ENCODE data around the gene PHLDA3.

DNA sequence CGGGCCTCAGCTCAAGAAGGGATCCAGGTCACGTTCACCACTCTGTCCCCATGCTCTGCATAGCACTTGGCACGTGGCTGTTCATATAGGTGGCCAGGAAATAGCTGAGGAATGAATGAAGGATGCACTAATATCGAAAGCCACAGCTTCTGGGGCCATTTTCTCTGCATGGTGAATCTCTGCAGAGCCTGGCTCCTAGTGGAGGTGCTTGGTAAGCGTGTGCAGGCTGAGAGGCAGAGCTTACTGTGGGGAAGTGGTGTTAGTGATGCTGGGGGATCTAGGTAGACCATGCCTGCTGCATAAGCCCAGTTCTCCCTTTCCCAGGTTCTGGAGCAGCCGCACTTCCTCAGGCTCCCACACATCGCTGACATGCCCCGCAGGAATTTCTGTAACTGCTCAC lies 29.6 kb upstream of the PHLDA3 start:
- TF ChIP-seq POLR2A (IDR thresholded peaks at IDR 0.05; ENCODE audit: low read depth, low read length), result no peak
- TF ChIP-seq, protein P1, sequence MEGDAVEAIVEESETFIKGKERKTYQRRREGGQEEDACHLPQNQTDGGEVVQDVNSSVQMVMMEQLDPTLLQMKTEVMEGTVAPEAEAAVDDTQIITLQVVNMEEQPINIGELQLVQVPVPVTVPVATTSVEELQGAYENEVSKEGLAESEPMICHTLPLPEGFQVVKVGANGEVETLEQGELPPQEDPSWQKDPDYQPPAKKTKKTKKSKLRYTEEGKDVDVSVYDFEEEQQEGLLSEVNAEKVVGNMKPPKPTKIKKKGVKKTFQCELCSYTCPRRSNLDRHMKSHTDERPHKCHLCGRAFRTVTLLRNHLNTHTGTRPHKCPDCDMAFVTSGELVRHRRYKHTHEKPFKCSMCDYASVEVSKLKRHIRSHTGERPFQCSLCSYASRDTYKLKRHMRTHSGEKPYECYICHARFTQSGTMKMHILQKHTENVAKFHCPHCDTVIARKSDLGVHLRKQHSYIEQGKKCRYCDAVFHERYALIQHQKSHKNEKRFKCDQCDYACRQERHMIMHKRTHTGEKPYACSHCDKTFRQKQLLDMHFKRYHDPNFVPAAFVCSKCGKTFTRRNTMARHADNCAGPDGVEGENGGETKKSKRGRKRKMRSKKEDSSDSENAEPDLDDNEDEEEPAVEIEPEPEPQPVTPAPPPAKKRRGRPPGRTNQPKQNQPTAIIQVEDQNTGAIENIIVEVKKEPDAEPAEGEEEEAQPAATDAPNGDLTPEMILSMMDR (conservative IDR thresholded peaks at IDR 0.05; ENCODE audit: low read depth, low read length), result no peak
- TF ChIP-seq MAZ (IDR thresholded peaks at IDR 0.05; ENCODE audit: borderline replicate concordance, low read depth, low read length), result no peak
- no peak for TF ChIP-seq BHLHE40 (IDR thresholded peaks at IDR 0.05; ENCODE audit: low read depth, low read length)
- TF ChIP-seq MXI1 (IDR thresholded peaks at IDR 0.05; ENCODE audit: borderline replicate concordance, low read depth, low read length), result no peak
- no peak for TF ChIP-seq FOS (IDR thresholded peaks at IDR 0.05; ENCODE audit: low read depth, low read length)
- TF ChIP-seq MAFK (IDR thresholded peaks at IDR 0.05; ENCODE audit: low read depth, low read length), result no peak
- no peak for TF ChIP-seq RFX5 (IDR thresholded peaks at IDR 0.05; ENCODE audit: low read depth, low read length)
- TF ChIP-seq, protein P2, sequence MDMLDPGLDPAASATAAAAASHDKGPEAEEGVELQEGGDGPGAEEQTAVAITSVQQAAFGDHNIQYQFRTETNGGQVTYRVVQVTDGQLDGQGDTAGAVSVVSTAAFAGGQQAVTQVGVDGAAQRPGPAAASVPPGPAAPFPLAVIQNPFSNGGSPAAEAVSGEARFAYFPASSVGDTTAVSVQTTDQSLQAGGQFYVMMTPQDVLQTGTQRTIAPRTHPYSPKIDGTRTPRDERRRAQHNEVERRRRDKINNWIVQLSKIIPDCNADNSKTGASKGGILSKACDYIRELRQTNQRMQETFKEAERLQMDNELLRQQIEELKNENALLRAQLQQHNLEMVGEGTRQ (IDR thresholded peaks at IDR 0.05; ENCODE audit: low read depth, low read length), result no peak
- no peak for TF ChIP-seq RAD21 (IDR thresholded peaks at IDR 0.05; ENCODE audit: low read length)
- no peak for TF ChIP-seq RCOR1 (IDR thresholded peaks at IDR 0.05; ENCODE audit: insufficient replicate concordance, low read length)
- TF ChIP-seq ELK1 (IDR thresholded peaks at IDR 0.05; ENCODE audit: borderline replicate concordance, low read depth, low read length), result no peak
- TF ChIP-seq NFE2L2 (IDR thresholded peaks at IDR 0.05; ENCODE audit: low read depth, low read length), result no peak
